ENCODE measurements around the gene LGALS7B. TPM values are rescaled to one million over a fixed set of nuclear protein-coding genes. Genes with fewer than 3 reads are reported as not detected.
A peak's percentile ranks its signal among the peaks of the same experiment; 100 is the strongest.

The LGALS7B gene
- total and polyA plus RNA-seq, 2 experiments from 2014 or later: not detected

- Histone ChIP-seq H3K27ac (peak overlapping the region; percentile 61), H3K9me3 (ENCODE audit: low read depth) (no peaks in the 10 kb centered on the region), H3K4me3 (no peak overlapping the region), H3K27me3 (no peaks in the 10 kb centered on the region), H3K36me3 (peaks cover 53% of the 10 kb centered on the region), H3K4me1 (ENCODE audit: low read depth) (peaks cover 4% of the 10 kb centered on the region)
- TF ChIP-seq CTCF (IDR thresholded peaks at IDR 0.05; ENCODE audit: low read depth, low read length): no peak
- DNase-seq (ENCODE audit: low read depth in 1 of 2, low spot score in 1 of 2): no peak
These were observed 47.4 kb downstream of the LGALS7B start for GRCh38 chr19:38836159-38836982.

GRCh38 chr19:38836983-38837626 is 48.1 kb downstream of the LGALS7B start:
- no peaks in the 10 kb centered on the region for H3K9me3 ChIP-seq (ENCODE audit: low read depth)
- no peak for DNase-seq (ENCODE audit: low read depth in 1 of 2, low spot score in 1 of 2)
- no peak for TF ChIP-seq CTCF (IDR thresholded peaks at IDR 0.05; ENCODE audit: low read depth, low read length)
- H3K27ac ChIP-seq: peak overlapping the region; percentile 61
- no peaks in the 10 kb centered on the region for H3K27me3 ChIP-seq
- H3K4me1 ChIP-seq (ENCODE audit: low read depth): peaks cover 3% of the 10 kb centered on the region
- H3K4me3 ChIP-seq: no peak overlapping the region
- peaks cover 58% of the 10 kb centered on the region for H3K36me3 ChIP-seq

- Histone ChIP-seq H3K27me3 (no peaks in the 10 kb centered on the region), H3K27ac (peak overlapping the region; percentile 61), H3K4me1 (ENCODE audit: low read depth) (no peaks in the 10 kb centered on the region), H3K9me3 (ENCODE audit: low read depth) (no peaks in the 10 kb centered on the region), H3K36me3 (peaks cover 64% of the 10 kb centered on the region), H3K4me3 (no peak overlapping the region)
- DNase-seq (ENCODE audit: low read depth in 1 of 2, low spot score in 1 of 2): no peak
- no peak for TF ChIP-seq CTCF (IDR thresholded peaks at IDR 0.05; ENCODE audit: low read depth, low read length)
These were observed 48.7 kb downstream of the LGALS7B start for GRCh38 chr19:38837656-38838121.

- no peak for TF ChIP-seq CTCF (IDR thresholded peaks at IDR 0.05; ENCODE audit: low read depth, low read length)
- Histone ChIP-seq H3K4me1 (ENCODE audit: low read depth) (no peaks in the 10 kb centered on the region), H3K27ac (peak overlapping the region; percentile 61), H3K4me3 (no peak overlapping the region), H3K9me3 (ENCODE audit: low read depth) (no peaks in the 10 kb centered on the region), H3K27me3 (no peaks in the 10 kb centered on the region), H3K36me3 (peaks cover 71% of the 10 kb centered on the region)
- DNase-seq (ENCODE audit: low read depth in 1 of 2, low spot score in 1 of 2): no peak
These were observed 49.4 kb downstream of the LGALS7B start for GRCh38 chr19:38838208-38838985.

GRCh38 chr19:38838986-38839761 is 50.2 kb downstream of the LGALS7B start:
- DNase-seq (ENCODE audit: low read depth in 1 of 2, low spot score in 1 of 2): no peak
- H3K4me1 ChIP-seq (ENCODE audit: low read depth): no peaks in the 10 kb centered on the region
- peak overlapping the region; percentile 49 for H3K27ac ChIP-seq
- H3K27me3 ChIP-seq: no peaks in the 10 kb centered on the region
- no peaks in the 10 kb centered on the region for H3K9me3 ChIP-seq (ENCODE audit: low read depth)
- no peak overlapping the region for H3K4me3 ChIP-seq
- no peak for TF ChIP-seq CTCF (IDR thresholded peaks at IDR 0.05; ENCODE audit: low read depth, low read length)
- H3K36me3 ChIP-seq: peaks cover 78% of the 10 kb centered on the region

All from cardiac muscle cell (in vitro differentiated cells and primary cell).